Measurements from ENCODE around the gene TSPEAR.

The TSPEAR gene

GRCh38 chr21:44526096-44526997, 185.0 kb downstream of the TSPEAR start:
- no peak for ATAC-seq
- no peak for TF ChIP-seq ZFP30 (CRISPR knock-in tag; IDR thresholded peaks at IDR 0.05)
- no peak for TF ChIP-seq OSR1 (CRISPR knock-in tag; IDR thresholded peaks at IDR 0.05)
- no peak for TF ChIP-seq CSDC2 (CRISPR knock-in tag; IDR thresholded peaks at IDR 0.05)

- TF ChIP-seq ESRRG (CRISPR knock-in tag; IDR thresholded peaks at IDR 0.05) (no peak), PATZ1 (CRISPR knock-in tag; IDR thresholded peaks at IDR 0.05; ENCODE audit: borderline replicate concordance) (no peak), SNAI2 (CRISPR knock-in tag; IDR thresholded peaks at IDR 0.05) (no peak), GLIS3 (CRISPR knock-in tag; IDR thresholded peaks at IDR 0.05) (no peak), ZNF565 (CRISPR knock-in tag; conservative IDR thresholded peaks at IDR 0.05; ENCODE audit: low read depth) (no peak), ARNTL (CRISPR knock-in tag; IDR thresholded peaks at IDR 0.05; ENCODE audit: borderline replicate concordance, low read depth) (no peak), ZNF70 (CRISPR knock-in tag; IDR thresholded peaks at IDR 0.05) (no peak), ZFP30 (CRISPR knock-in tag; IDR thresholded peaks at IDR 0.05) (no peak)
- no peak for ATAC-seq
These were observed 185.8 kb downstream of the TSPEAR start for GRCh38 chr21:44525391-44526095.

GRCh38 chr21:44524414-44525371, 186.7 kb downstream of the TSPEAR start:
- no peak for ATAC-seq
- no peak for TF ChIP-seq PATZ1 (CRISPR knock-in tag; IDR thresholded peaks at IDR 0.05; ENCODE audit: borderline replicate concordance)
- no peak for TF ChIP-seq CREB5 (CRISPR knock-in tag; IDR thresholded peaks at IDR 0.05; ENCODE audit: low read depth)
- no peak for TF ChIP-seq ZNF8 (CRISPR knock-in tag; IDR thresholded peaks at IDR 0.05)
- no peak for TF ChIP-seq CSDC2 (CRISPR knock-in tag; IDR thresholded peaks at IDR 0.05)
- no peak for TF ChIP-seq TSHZ2 (CRISPR knock-in tag; IDR thresholded peaks at IDR 0.05)
- TF ChIP-seq PPARA (CRISPR knock-in tag; IDR thresholded peaks at IDR 0.05; ENCODE audit: borderline replicate concordance), result no peak
- TF ChIP-seq OSR1 (CRISPR knock-in tag; IDR thresholded peaks at IDR 0.05), result no peak
- TF ChIP-seq RARB (CRISPR knock-in tag; IDR thresholded peaks at IDR 0.05), result no peak

Measured in SK-N-SH treated with all-trans-retinoic acid at 6 μM for 48 hours (cell line).